Fibroblast of lung (primary cell): Measurements from ENCODE around the gene UNC119B. TPM values are rescaled to one million over a fixed set of nuclear protein-coding genes. Genes with fewer than 3 reads are reported as not detected.

ENCODE experiments used
- DNase-seq, 2 donors: peaks; one replicate each; pipeline versions ENCODE4 v3.0.0 to v3.0.0-alpha.2; 2010; ENCODE audit warnings: low read depth in 2 of 2
- H2AFZ ChIP-seq: 2 replicates; pipeline ENCODE4 v1.5.1; 2012; ENCODE audit warnings: low read length, control low read depth, inconsistent platforms
- H3K27ac ChIP-seq: 2 replicates; pipeline ENCODE4 v1.5.1; 2011; ENCODE audit warnings: low read length, control low read depth; ENCODE audit not compliant: insufficient read depth
- H3K27me3 ChIP-seq: 2 replicates; pipeline ENCODE4 v1.5.1; 2011; ENCODE audit warnings: mild to moderate bottlenecking, low read length; ENCODE audit not compliant: control insufficient read depth, insufficient read depth
- H3K36me3 ChIP-seq: 2 replicates; pipeline ENCODE4 v1.5.1; 2011; ENCODE audit warnings: low read length; ENCODE audit not compliant: control insufficient read depth, insufficient read depth
- H3K4me1 ChIP-seq: 2 replicates; pipeline ENCODE4 v1.5.1; 2011; ENCODE audit warnings: low read length; ENCODE audit not compliant: control insufficient read depth, insufficient read depth; ENCODE audit errors: extremely low read depth
- H3K4me2 ChIP-seq: 2 replicates; pipeline ENCODE4 v1.5.1; 2011; ENCODE audit warnings: low read length, control low read depth; ENCODE audit not compliant: insufficient read depth; ENCODE audit errors: extremely low read depth
- H3K4me3 ChIP-seq, 4 experiments: fragments of 200-600 bp in 1 of 4; sonication (generic) in 1 of 4; replicated peaks in 1 of 4; 2 replicates each; pipeline ENCODE4 v1.5.1; 2011 to 2016; ENCODE audit warnings: low read length in 4 of 4, low read depth in 3 of 4, mild to moderate bottlenecking in 3 of 4, control low read depth in 2 of 4, inconsistent platforms in 1 of 4, mixed read lengths in 1 of 4; ENCODE audit not compliant: insufficient read depth in 1 of 4; ENCODE audit errors: control extremely low read depth in 1 of 4
- H3K79me2 ChIP-seq: 2 replicates; pipeline ENCODE4 v1.5.1; 2012; ENCODE audit warnings: mild to moderate bottlenecking, low read length, inconsistent platforms; ENCODE audit not compliant: control insufficient read depth, insufficient read depth
- H3K9ac ChIP-seq: 2 replicates; pipeline ENCODE4 v1.5.1; 2011; ENCODE audit warnings: mild to moderate bottlenecking, low read length, control low read depth; ENCODE audit not compliant: insufficient read depth
- H3K9me3 ChIP-seq: 2 replicates; pipeline ENCODE4 v1.5.1; 2012; ENCODE audit warnings: low read depth, low read length; ENCODE audit not compliant: control insufficient read depth, insufficient read depth
- H4K20me1 ChIP-seq: 2 replicates; pipeline ENCODE4 v1.5.1; 2011; ENCODE audit warnings: low read length; ENCODE audit not compliant: control insufficient read depth, insufficient read depth; ENCODE audit errors: extremely low read depth
- CTCF ChIP-seq, 2 donors: IDR thresholded peaks in 1 of 2; conservative IDR thresholded peaks in 1 of 2; 1 replicate in 1 of 2; 2 replicates in 1 of 2; pipeline ENCODE4 v1.5.1; 2011 to 2012; ENCODE audit warnings: low read length in 2 of 2, control low read depth in 1 of 2, inconsistent platforms in 1 of 2, low read depth in 1 of 2, mild to moderate bottlenecking in 1 of 2
- EZH2 ChIP-seq: IDR thresholded peaks from 2 replicates; pipeline ENCODE4 v1.5.1; 2012; ENCODE audit warnings: low read length, control low read depth, mild to moderate bottlenecking; ENCODE audit errors: missing control alignments
- polyA plus RNA-seq, 2 donors: library from polyadenylated mRNA; depleted of rRNA in 1 of 2; stranded (reverse) in 1 of 2; unstranded in 1 of 2; fragments of >200 nt; gene quantifications; 2 replicates each; pipeline ENCODE4 v1.2.1, GENCODE V29; 2011 to 2012; ENCODE audit warnings: missing spikeins in 1 of 2
- total RNA-seq: library from RNA; depleted of rRNA; stranded (reverse); fragments of >200 nt; gene quantifications from 2 replicates; pipeline ENCODE4 v1.2.1, GENCODE V29; 2014

UNC119B gene
- total and polyA plus RNA-seq, 2 donors (not counting 1 experiment from before 2014, with no cell fraction given): 29.1 to 31.2 TPM

GRCh38 chr12:120690978-120691377 lies 19.3 kb upstream of the UNC119B start:
- Histone ChIP-seq H3K4me1 (peaks cover 8% of the 10 kb centered on the region), H4K20me1 (no peaks in the 10 kb centered on the region), H3K4me2 (no peak overlapping the region), H3K36me3 (no peaks in the 10 kb centered on the region), H3K9ac (no peak overlapping the region), H3K9me3 (no peaks in the 10 kb centered on the region), H3K27me3 (no peaks in the 10 kb centered on the region), H2AFZ (no peak overlapping the region), H3K4me3 (no peak overlapping the region), H3K79me2 (peaks cover 56% of the 10 kb centered on the region), H3K27ac (no peak overlapping the region)
- no peak for DNase-seq
- TF ChIP-seq CTCF (conservative IDR thresholded peaks at IDR 0.05 in 1 of 2, IDR thresholded peaks at IDR 0.05 in 1 of 2; ENCODE audit: low read depth in 1 of 2, low read length in 2 of 2): no peak
- no peak for TF ChIP-seq EZH2

GRCh38 chr12:120692524-120693033 lies 17.7 kb upstream of the UNC119B start:
- Histone ChIP-seq H4K20me1 (no peaks in the 10 kb centered on the region), H3K9ac (no peak overlapping the region), H3K9me3 (no peaks in the 10 kb centered on the region), H3K27ac (no peak overlapping the region), H3K27me3 (no peaks in the 10 kb centered on the region), H3K36me3 (peaks cover 5% of the 10 kb centered on the region), H3K4me3 (no peak overlapping the region), H3K79me2 (peaks cover 50% of the 10 kb centered on the region), H3K4me2 (no peak overlapping the region), H2AFZ (no peak overlapping the region), H3K4me1 (peaks cover 8% of the 10 kb centered on the region)
- DNase-seq: peak in 1 of 2 donors; percentile 12
- no peak for TF ChIP-seq CTCF (conservative IDR thresholded peaks at IDR 0.05 in 1 of 2, IDR thresholded peaks at IDR 0.05 in 1 of 2; ENCODE audit: low read depth in 1 of 2, low read length in 2 of 2)

- no peak overlapping the region for H3K9ac ChIP-seq
- DNase-seq: no peak
- no peaks in the 10 kb centered on the region for H4K20me1 ChIP-seq
- H3K27ac ChIP-seq: no peak overlapping the region
- H3K9me3 ChIP-seq: no peaks in the 10 kb centered on the region
- TF ChIP-seq EZH2: no peak
- TF ChIP-seq CTCF (conservative IDR thresholded peaks at IDR 0.05 in 1 of 2, IDR thresholded peaks at IDR 0.05 in 1 of 2; ENCODE audit: low read depth in 1 of 2, low read length in 2 of 2): no peak
- H3K36me3 ChIP-seq: peaks cover 8% of the 10 kb centered on the region
- H3K4me1 ChIP-seq: peaks cover 8% of the 10 kb centered on the region
- H3K79me2 ChIP-seq: peaks cover 38% of the 10 kb centered on the region
- no peak overlapping the region for H2AFZ ChIP-seq
- H3K27me3 ChIP-seq: no peaks in the 10 kb centered on the region
- H3K4me3 ChIP-seq: no peak overlapping the region
- no peak overlapping the region for H3K4me2 ChIP-seq
Measured at GRCh38 chr12:120693848-120694247, 16.4 kb upstream of the UNC119B start.
